GM20431 (cell line): ENCODE data around the gene CRYAB.
"Not testable (repeated sequence)": the region's sequence is repeated elsewhere in the genome, so short reads cannot be mapped to it uniquely, and the experiment has no call there.

Experiments used
- in situ Hi-C: fragments of 300-500 bp; cut with MseI, MboI; formaldehyde crosslinking; loops from one replicate; pipeline ENCODE4 v1.15.0; 2020; ENCODE audit warnings: low sequenced_read_pairs; ENCODE audit not compliant: unreplicated experiment

CRYAB gene

DNA sequence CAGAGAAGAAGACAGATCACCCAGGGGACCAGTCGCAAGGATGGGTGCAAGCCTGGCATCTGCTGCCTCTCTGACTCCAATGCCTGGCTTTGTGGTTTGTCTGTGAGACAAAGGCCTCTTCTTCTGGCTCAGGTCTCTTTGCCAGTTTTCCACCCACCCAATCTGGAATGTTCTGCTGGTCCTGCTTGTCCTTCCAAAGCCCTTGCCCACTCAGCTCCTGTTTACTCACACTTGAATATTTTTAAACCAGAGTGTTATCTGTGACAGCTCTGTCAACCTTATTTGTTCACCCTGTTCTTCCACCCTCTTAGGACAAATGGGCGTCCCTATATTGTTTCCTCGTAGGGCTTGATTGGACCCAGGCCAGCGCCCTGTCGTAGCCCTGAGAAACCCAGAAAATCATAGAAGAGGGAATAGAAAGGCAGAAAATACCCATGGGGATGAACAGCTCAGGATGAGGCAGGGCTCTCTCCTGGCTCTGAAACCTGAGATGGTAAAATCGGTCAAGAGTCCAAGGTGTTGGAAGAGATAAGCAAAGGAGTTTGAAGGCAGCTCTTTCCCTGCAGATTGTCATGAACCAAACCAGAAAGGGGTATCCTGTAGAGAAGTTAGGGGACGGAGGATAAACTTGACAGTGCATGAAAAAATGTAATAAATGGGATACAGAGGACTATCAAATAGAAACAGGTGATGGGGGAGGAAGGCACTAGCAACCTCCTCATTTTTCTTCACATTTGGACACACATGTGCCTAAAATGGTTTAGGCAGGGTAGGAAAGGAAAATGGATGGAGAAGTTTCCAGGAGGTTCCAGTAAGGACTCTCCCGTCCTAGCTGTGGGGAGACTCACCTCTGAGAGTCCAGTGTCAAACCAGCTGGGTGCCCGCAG is 651 bp downstream of the CRYAB start:
- in situ Hi-C loops = no loop called here

DNA sequence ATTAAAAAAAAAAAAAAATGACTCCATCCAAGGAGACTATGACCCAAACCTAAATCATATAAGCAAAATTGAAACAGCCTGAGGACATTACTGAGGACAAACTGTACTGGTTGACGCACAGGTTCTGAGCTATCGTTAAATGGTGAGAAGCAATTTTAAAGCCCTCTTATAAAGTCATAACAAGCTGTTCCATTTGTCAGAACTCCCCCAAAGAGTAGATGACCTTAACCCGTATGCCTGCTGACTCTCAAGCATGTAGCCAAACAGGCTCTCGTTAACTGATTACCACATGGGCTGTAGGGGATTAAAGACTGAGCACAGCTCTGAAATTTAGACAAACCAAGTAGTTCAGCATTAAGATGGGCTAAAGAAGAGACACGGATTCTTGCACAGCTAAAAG is 2.2 kb downstream of the CRYAB start:
- in situ Hi-C loops = no loop called here

DNA sequence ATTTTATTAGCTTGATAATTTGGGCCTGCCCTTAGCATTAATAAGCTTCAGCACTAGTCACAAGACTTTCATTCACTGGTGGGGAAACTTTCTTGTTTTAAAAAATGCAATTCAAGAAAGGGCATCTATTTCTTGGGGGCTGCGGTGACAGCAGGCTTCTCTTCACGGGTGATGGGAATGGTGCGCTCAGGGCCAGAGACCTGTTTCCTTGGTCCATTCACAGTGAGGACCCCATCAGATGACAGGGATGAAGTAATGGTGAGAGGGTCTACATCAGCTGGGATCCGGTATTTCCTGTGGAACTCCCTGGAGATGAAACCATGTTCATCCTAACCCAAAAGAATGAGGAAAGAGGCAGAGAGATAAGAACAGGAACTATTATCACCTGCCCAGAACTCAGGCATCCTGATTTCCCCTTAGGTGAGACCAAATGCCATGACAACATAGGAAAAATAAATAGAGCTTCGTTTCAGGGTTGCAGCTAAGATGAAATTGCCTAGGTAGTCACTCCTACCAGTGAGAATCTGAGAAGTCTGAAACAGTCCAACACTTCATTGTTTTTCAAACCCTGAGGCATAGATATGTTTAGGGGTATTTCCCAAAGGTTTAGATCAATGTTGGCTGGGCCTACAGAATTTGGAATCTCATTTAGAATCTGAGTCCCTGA is 2.8 kb downstream of the CRYAB start:
- in situ Hi-C loops = no loop called here

DNA sequence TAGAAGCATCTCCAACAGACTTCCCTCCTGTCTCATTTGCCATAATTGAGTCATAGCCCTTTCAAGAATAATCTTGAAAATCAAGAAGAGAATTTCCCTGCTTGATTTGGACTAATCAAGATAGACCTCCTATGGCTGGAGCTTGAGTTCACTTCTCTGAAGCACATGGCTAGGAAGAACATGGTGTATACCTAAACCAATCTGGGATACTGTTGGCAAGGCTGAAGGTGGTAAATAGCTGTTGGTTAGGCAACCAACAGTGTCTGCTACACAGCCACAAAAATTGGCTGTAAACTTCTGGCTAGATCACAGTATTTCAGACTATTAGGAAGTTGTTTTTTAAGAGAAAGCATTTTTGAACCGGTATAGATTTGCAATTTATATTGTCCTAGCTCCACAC is 4.9 kb downstream of the CRYAB start:
- in situ Hi-C loops = no loop called here

DNA sequence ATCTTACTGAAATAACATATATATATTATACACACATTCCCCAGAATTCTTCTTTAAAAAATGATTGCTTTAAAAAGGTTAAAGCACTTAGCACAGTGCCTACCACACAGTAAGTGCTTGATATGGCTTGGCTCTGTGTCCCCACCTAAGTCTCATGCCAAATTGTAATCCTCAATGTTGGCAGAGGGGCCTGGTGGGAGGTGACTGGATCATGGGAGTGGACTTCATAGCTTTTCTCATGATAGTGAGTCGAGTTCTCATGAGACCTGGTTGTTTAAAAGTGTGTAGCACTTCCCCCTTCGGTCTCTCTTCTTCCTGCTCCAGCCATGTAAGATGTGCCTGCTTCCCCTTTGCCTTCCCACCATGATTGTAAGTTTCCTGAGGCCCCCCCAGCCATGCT is 6.2 kb downstream of the CRYAB start:
- in situ Hi-C loops = no loop called here

DNA sequence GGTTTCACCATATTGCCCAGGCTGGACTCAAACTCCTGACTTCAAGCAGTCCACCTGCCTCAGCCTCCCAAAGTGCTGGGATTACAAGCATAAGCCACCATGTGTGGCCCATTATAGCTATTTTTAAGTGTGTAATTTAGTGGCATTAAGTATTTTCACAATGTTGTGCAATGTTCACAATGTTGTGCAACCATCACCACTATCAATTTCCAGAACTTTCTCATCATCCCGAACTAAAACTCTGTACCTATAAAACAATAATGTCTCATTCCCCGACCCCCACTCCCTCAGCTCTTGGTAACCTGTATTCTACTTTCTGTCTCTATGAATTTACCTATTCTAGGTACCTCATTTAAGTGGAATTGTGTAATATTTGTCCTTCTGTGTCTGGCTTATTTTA is 24.7 kb downstream of the CRYAB start:
- in situ Hi-C loops = no loop called here

DNA sequence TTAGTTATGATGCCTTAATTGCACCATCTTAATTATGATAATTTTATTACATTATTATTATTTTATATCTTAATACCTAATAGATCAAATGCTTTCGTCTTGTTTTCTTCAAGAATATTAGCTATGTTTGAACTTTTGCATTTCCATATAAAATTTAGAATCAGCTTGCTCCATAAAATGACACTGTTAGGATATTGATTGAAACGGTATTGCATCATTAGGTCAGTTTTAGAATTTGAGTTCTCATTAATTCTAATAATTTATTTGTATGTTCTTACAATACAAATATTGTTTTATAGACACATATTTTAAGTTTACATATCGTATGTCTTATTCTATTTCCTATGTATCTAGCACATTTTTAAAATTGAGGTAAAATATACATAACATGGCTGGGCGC is 25.5 kb downstream of the CRYAB start:
- in situ Hi-C loops = no loop called here

DNA sequence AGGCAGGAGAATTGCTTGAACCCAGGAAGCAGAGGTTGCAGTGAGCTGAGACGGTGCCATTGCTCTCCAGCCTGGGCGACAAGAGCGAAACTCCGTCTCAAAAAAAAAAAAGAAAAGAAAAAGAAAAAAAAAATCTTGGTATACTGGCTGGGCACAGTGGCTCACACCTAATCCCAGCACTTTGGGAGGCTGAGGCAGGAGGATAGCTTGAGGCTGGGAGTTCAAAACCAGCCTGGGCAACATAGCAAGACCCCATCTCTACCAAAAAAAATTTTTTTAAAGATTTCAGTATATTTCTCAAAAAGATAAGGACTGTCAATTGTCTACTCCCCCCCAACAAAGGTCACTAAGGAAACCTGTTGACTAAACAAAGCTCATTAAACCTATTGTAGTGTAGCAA is 26.5 kb downstream of the CRYAB start:
- in situ Hi-C loops = not testable (repeated sequence)

DNA sequence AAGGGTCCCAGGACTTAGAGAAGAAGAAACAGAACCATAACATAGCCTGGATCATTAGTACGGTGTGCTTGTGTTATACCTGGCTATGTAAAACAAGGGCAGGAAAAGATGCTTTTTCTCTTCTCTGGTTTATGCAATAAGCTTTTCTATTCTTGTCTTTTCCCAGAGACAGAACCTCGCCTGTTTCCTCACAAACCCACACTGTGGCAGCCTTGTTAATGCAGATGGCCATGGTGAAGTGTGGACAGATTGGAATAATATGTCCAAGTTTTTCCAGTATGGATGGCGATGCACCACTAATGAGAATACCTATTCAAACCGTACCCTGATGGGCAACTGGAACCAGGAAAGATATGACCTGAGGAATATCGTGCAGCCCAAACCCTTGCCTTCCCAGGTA is 29.4 kb downstream of the CRYAB start:
- in situ Hi-C loops = no loop called here

DNA sequence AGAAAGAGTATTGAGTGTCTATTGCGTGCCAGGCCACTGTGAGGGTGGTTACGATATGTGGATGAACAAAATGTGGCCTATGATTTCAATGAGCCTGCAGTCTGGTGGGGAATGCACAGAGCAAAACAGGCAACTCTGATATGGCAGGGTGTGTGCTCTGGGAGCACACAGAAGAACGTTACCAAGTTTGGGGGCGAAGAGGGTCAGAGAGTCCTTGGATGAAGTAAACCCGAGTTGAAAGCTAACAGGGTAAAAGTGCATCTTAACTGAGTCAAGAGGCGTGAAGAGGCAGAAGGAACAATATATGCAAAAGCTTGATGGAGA is 32.0 kb downstream of the CRYAB start:
- in situ Hi-C loops = no loop called here

DNA sequence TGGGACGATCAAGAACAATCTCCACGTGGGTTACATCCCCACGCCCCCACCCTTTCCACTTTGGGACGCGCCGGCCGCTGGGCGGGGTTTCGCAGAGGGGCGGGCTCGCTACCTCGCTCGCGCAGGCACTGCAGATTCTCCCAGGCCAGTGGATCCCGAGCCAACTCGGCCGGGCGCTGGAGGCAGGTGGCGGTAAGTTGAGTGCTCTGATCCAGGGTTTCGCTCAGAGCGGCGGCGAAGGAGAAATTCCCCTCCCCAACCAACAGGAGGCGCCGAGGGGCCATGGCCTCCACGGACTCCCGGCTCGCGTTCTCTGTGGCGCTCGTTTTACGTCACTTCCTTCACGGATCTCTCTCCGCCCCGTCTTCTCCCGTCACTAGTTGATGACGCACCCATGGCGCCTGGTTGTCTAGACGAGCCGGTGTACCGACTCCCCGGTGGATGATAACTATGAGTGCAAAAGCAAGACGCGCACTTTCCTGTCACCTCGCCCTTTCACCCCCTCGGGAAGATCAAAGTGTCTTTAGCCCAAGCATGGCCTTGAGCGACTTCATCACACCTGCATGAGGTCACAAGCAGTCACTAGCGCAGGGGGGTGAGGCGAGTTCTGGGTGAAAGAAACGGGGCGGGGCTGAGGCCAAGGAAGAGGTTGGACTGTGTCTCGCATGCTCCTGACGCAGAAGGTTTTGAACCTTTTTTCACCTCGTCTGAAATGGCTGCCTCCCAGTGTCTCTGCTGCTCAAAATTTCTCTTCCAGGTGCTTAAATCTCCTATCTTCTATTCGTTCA is 32.5 kb downstream of the CRYAB start, which contains the start of the genes CFAP68 and FDXACB1:
CFAP68 (plus strand) TSS at position 693 of the 788 bp plus-strand sequence; CDS start at position 713, 20 bp downstream.
FDXACB1 (minus strand) TSS at position 317 of the 788 bp plus-strand sequence; CDS start at position 284, 33 bp downstream.
- in situ Hi-C loops = no loop called here

DNA sequence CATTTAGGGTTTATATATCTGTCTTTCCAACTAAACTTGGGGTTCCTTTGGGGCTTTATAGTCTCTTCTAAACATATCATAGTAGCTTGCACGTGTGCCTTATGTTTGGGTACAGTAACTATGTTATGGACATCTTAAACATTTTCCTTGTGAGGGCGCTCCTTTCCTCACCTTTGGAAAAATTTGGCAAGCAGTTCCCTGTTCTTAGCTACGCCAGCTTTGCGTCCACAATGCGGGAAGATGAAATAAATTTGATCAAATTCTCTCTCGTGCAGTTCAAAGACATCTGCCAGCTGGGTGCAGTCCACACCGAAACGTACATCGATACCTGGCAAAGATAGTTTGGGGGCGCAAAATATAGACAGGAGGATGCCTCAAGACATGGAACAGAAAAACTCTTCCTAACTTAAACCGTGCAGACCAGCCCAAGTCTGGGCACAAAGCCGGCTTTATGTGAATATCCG is 33.2 kb downstream of the CRYAB start:
- in situ Hi-C loops = no loop called here

DNA sequence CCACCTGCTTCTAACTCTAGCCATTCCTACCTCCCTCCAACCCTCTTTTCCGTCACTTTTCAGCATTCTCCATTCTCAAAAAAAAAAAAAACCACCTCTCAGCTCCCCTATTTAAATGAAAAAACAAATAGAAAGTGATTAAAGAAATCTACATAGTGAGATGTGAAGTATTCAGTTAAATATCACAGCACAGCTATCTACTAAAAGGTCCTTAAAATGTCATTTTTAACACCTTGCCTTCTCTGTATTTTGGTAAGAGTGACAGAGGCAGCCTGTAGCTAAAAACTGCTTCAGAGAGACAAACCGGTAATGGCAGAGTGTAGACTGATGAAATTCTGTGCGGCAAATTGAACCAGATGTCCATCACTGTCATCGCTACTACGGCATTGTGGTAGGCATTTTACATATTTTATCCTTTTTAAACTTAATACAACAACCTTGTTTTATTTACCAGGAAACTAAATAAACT is 39.8 kb downstream of the CRYAB start:
- in situ Hi-C loops = no loop called here

DNA sequence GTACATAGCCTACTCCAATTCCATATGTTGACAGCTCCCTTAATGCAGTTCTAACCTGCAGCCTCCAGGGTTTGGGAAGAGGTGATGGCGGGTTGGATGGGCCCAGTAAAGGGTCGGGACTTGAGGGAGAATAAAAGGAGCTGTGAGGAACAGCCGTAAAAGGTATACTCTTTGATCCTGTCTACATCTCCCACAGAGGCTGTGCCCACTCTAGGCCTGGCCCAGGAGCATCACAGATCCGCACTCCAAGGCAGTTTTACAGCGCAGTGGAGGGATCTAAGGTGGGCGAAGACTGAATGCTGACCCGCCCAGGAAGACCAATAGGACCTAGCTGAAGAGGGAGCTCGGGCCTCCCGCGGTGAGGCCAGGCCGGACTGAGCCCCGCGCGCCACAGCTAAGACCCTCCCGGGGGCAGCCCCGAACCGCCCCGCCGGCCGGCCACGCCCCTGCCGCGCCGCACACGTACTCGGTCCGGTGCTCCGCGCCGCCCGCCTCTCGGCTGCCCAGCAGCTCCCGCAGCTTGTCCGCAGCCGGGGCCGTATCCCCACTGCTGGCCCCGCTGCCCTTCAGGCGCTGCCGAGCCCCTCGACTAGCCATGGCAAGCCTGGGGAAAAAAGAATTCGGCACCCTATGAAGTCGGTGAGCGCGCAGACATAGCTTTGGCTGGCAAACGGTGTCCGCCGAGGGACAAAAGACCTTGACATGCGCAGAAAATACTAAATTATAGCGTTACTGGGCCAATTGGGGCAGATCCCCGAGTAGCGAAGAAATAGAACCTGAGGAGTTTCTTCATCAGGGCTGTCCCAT is 40.5 kb downstream of the CRYAB start, which contains the start of gene ALG9:
ALG9 (minus strand) TSS at position 696 of the 807 bp plus-strand sequence; CDS start at position 597, 99 bp downstream.
- in situ Hi-C loops = no loop called here

DNA sequence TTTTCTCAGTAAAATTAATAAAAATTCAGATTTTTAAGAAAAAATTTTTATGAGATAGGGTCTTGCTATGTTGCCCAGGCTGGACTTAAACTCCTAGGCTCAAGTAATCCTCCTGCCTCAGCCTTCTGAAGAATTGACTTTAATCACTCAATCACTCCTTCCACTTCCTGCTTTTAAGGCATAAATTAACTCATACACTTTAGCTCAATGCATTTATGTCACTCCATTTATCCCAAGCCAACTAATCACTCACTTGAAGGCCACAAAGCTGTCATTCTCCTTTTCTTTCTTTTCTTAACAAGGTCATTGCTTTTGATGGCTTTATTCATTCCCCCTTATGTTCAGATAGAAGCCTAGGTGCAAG is 41.1 kb downstream of the CRYAB start:
- in situ Hi-C loops = no loop called here

DNA sequence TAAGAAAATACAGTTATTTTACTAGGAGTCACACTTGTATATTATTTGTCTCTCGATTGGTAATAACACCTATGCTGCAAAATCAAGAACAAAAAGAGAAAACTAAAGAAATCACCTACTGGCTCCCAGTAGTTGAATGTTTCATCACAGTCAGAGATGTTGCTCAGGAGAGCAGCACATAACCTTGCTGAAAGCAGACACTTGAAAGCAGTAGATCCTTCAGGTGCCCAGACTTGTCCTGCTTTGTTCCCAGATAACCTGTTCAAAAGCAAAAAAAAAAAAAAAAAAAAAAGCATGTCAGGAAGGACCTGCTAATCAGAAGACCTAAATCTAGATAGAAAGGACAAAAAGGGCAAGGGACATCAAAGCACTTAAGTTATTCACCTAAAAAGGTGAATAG is 41.5 kb downstream of the CRYAB start:
- in situ Hi-C loops = no loop called here

DNA sequence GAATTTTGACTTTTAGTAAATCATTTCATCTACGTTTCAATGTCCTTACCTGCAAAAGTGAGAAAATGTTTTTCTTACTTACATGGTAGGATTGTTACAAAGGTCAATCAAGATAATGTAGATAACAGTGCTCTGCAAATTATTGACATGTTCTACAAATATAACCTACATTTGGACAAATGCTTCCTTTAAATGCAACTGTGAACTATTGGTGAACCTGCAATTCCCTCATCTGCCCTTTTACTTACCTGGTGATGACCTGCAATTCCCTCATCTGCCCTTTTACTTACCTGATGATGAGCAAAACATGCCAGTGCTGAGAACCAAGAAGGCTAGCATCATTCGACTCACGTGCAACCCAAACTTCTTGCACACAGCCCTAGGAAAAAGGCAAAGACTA is 51.3 kb downstream of the CRYAB start:
- in situ Hi-C loops = no loop called here
